HepG2 (cell line): ENCODE data around the gene SARNP. TPM values are rescaled to one million over a fixed set of nuclear protein-coding genes. Genes with fewer than 3 reads are reported as not detected.
"Not testable (repeated sequence)": the region's sequence is repeated elsewhere in the genome, so short reads cannot be mapped to it uniquely, and the experiment has no call there.

ENCODE experiments used
- ATAC-seq: fragments of 200-7000 bp; cut with Tn5 transposase; 3 replicates; pipeline ENCODE4 v1.9.1; 2020; ENCODE audit warnings: mild to moderate bottlenecking, moderate library complexity
- BruUV-seq: library from RNA; stranded (reverse); fragments of 400-500 nt; replicated peaks from 2 replicates; lab custom pipeline; 2021; lab: Mats Ljungman, UMichigan
- CTCF ChIA-PET: fragments of 300-600 bp; formaldehyde crosslinking; extraction: SDS; loops from one replicate; lab custom pipeline; 2021; ENCODE audit warnings: low total read pairs, inconsistent platforms, low intra/inter-chr PET ratio; lab: Yijun Ruan, JAX
- POLR2A ChIA-PET: fragments of 350-600 bp; sonication (Branson Sonifier 250); formaldehyde crosslinking; loops from one replicate; lab custom pipeline; 2020; ENCODE audit warnings: antibody characterized with exemption, inconsistent platforms; lab: Yijun Ruan, JAX
- DNase-seq: peaks from one replicate; pipeline ENCODE4 v3.0.0-alpha.2; 2015; ENCODE audit warnings: low spot score
- FAIRE-seq: peaks from 3 replicates; lab custom pipeline; 2011; peaks lifted over from hg19 to GRCh38; lab: Jason Lieb, UNC
- H2AFZ ChIP-seq: one replicate; pipeline ENCODE4 v1.6.1; 2011; ENCODE audit warnings: low read length, inconsistent platforms
- H3K27ac ChIP-seq: fragments of 300-600 bp; 3 replicates; pipeline ENCODE4 v1.8.0; 2011; ENCODE audit warnings: mixed run types, mild to moderate bottlenecking, mixed read lengths, low read length, inconsistent platforms; ENCODE audit not compliant: insufficient read depth; ENCODE audit errors: extremely low read length
- H3K27me3 ChIP-seq, 2 experiments: fragments of 200-600 bp in 1 of 2; 2 replicates in 1 of 2; 3 replicates in 1 of 2; pipeline versions ENCODE4 v1.6.0 to v1.8.0; 2011; ENCODE audit warnings: low read length in 2 of 2, mild to moderate bottlenecking in 2 of 2, moderate library complexity in 2 of 2, inconsistent platforms in 1 of 2; ENCODE audit not compliant: insufficient read depth in 2 of 2, control insufficient read depth in 1 of 2
- H3K36me3 ChIP-seq, 2 experiments: fragments of 200-600 bp in 1 of 2; replicated peaks in 1 of 2; 2 replicates in 1 of 2; 3 replicates in 1 of 2; pipeline versions ENCODE4 v1.5.1 to v1.8.0; 2011; ENCODE audit warnings: low read length in 2 of 2, inconsistent platforms in 1 of 2; ENCODE audit not compliant: insufficient read depth in 2 of 2, control insufficient read depth in 1 of 2
- H3K4me1 ChIP-seq: 2 replicates; pipeline ENCODE4 v1.5.1; 2012; ENCODE audit warnings: low read length, inconsistent platforms; ENCODE audit not compliant: insufficient read depth
- H3K4me2 ChIP-seq: 2 replicates; pipeline ENCODE4 v1.6.0; 2011; ENCODE audit warnings: low read depth, low read length, inconsistent platforms
- H3K4me3 ChIP-seq, 3 experiments: fragments of 200-600 bp in 1 of 3; sonication (generic), shearing (Covaris generic) in 1 of 3; replicated peaks in 1 of 3; 2 replicates each; pipeline ENCODE4 v1.5.1; 2011 to 2016; ENCODE audit warnings: low read length in 3 of 3, inconsistent platforms in 2 of 3, low read depth in 2 of 3, mild to moderate bottlenecking in 2 of 3, control low read depth in 1 of 3, mixed read lengths in 1 of 3; ENCODE audit not compliant: insufficient read depth in 1 of 3
- H3K79me2 ChIP-seq: one replicate; pipeline ENCODE4 v1.6.1; 2011; ENCODE audit warnings: low read length, inconsistent platforms; ENCODE audit not compliant: insufficient read depth
- H3K9ac ChIP-seq: 2 replicates; pipeline ENCODE4 v1.6.0; 2011; ENCODE audit warnings: mild to moderate bottlenecking, low read depth, low read length, inconsistent platforms; ENCODE audit not compliant: insufficient read depth
- H3K9me3 ChIP-seq: 2 replicates; pipeline ENCODE4 v1.5.1; 2012; ENCODE audit warnings: mild to moderate bottlenecking, low read length
- H4K20me1 ChIP-seq: 2 replicates; pipeline ENCODE4 v1.6.0; 2011; ENCODE audit warnings: inconsistent platforms, mild to moderate bottlenecking, low read length, moderate library complexity; ENCODE audit not compliant: insufficient read depth
- IRX3 ChIP-seq: sonication (generic); formaldehyde crosslinking; IDR thresholded peaks from 2 replicates; pipeline ENCODE4 v1.8.1; 2023; ENCODE audit warnings: mild to moderate bottlenecking, low read depth, missing genetic modification reagents, borderline replicate concordance
- YEATS4 ChIP-seq: sonication (generic); formaldehyde crosslinking; IDR thresholded peaks from 2 replicates; pipeline ENCODE4 v1.4.0; 2020; ENCODE audit warnings: missing genetic modification reagents, borderline replicate concordance
- ZFY ChIP-seq: sonication (generic); formaldehyde crosslinking; IDR thresholded peaks from 2 replicates; pipeline ENCODE4 v1.4.0; 2020; ENCODE audit warnings: missing genetic modification reagents
- ZNF263 ChIP-seq: sonication (generic); formaldehyde crosslinking; IDR thresholded peaks from 2 replicates; pipeline ENCODE4 v1.4.0; 2020; ENCODE audit warnings: missing genetic modification reagents
- ZNF556 ChIP-seq: sonication (generic); formaldehyde crosslinking; IDR thresholded peaks from 2 replicates; pipeline ENCODE4 v1.4.0; 2020; ENCODE audit warnings: mild to moderate bottlenecking, missing genetic modification reagents, borderline replicate concordance
- ZNF841 ChIP-seq: sonication (generic); formaldehyde crosslinking; IDR thresholded peaks from 2 replicates; pipeline ENCODE4 v1.8.1; 2023; ENCODE audit warnings: missing genetic modification reagents, borderline replicate concordance
- WGBS: methylation state at CpG from one replicate; pipeline ENCODE4 v1.1.6; 2017; ENCODE audit warnings: low lambda C conversion rate; 5-methylcytosine and 5-hydroxymethylcytosine counted together
- in situ Hi-C: cut with HindIII; loops from 2 replicates; pipeline ENCODE4 v1.10.0; 2017; ENCODE audit warnings: low pct_unique_long_range_greater_than_20kb; ENCODE audit not compliant: extremely low pct_ligation_motif_present
- intact Hi-C: fragments of 100-400 bp; cut with micrococcal nuclease; formaldehyde crosslinking; loops from one replicate; pipeline ENCODE4 v1.10.0; 2022; ENCODE audit not compliant: unreplicated experiment
- polyA plus RNA-seq, 8 experiments: library from polyadenylated mRNA; depleted of rRNA in 3 of 8; stranded (reverse) in 7 of 8; unstranded in 1 of 8; fragments of >200 nt; fragmentation: Illumina TruSeq in 4 of 8; extraction: Trizol in 4 of 8; gene quantifications; 2 replicates each; pipeline versions ENCODE4 v1.2.1 to v1.2.3, GENCODE V29; 2011 to 2016; ENCODE audit warnings: low read depth in 4 of 8, missing spikeins in 1 of 8, mixed read lengths in 1 of 8; ENCODE audit not compliant: insufficient read depth in 1 of 8
- total RNA-seq, 5 experiments: library from RNA; depleted of rRNA; stranded (reverse); fragments of >200 nt; fragmentation: Illumina TruSeq; extraction: Trizol; gene quantifications; 2 replicates each; pipeline ENCODE4 v1.2.3, GENCODE V29; 2016; ENCODE audit warnings: low read depth in 1 of 5

Gene SARNP
- total and polyA plus RNA-seq, 2 of the 13 experiments (the other 11 are each of a cell fraction or from before 2014, with no cell fraction given) = 59.0 to 95.4 TPM

GRCh38 chr12:55838361-55838760 lies 20.8 kb upstream of the SARNP start:
- in situ Hi-C loops = no loop called here

GRCh38 chr12:55834400-55834799 lies 16.9 kb upstream of the SARNP start:
- H3K9me3 ChIP-seq, H3K4me1 ChIP-seq, H3K9ac ChIP-seq, H3K27ac ChIP-seq, intact Hi-C loops, CTCF ChIA-PET, DNase-seq, FAIRE-seq, H2AFZ ChIP-seq, ATAC-seq, H3K4me3 ChIP-seq, POLR2A ChIA-PET, H4K20me1 ChIP-seq, H3K79me2 ChIP-seq, H3K27me3 ChIP-seq, H3K4me2 ChIP-seq, H3K36me3 ChIP-seq, BruUV-seq: not testable (repeated sequence)
- WGBS = 87% methylated on average over 4 of the region's 6 CpGs
- in situ Hi-C loops = loop anchor here (5.0 kb wide), 1 partner anchor 93 kb away; the partner anchor contains the start of gene PYM1

More at GRCh38 chr12:55838361-55838760, 20.8 kb upstream of the SARNP start:
- no TSS peak for BruUV-seq
- CTCF ChIA-PET = no interaction called here
- 79% methylated on average over 3 of the region's 3 CpGs for WGBS
- intact Hi-C loops = no loop called here
- Histone ChIP-seq H4K20me1 (no peaks in the 10 kb centered on the region), H2AFZ (no peak overlapping the region), H3K27ac (no peak overlapping the region), H3K4me1 (peaks cover 13% of the 10 kb centered on the region), H3K36me3 (no peaks in the 10 kb centered on the region), H3K9ac (no peak overlapping the region), H3K9me3 (no peaks in the 10 kb centered on the region), H3K4me3 (no peak overlapping the region), H3K27me3 (peaks cover 0 to 8% of the 10 kb centered on the region in 2 experiments; a peak in 3 of 5 replicates), H3K79me2 (no peaks in the 10 kb centered on the region), H3K4me2 (no peak overlapping the region)
- POLR2A ChIA-PET = no interaction called here
- DNase-seq (no peak), FAIRE-seq (no peak), ATAC-seq (no peak)
- TF ChIP-seq YEATS4 (CRISPR knock-in tag) (no peak), ZFY (no peak), ZNF841 (CRISPR knock-in tag) (no peak), IRX3 (CRISPR knock-in tag) (no peak), ZNF556 (CRISPR knock-in tag) (no peak), ZNF263 (CRISPR knock-in tag) (no peak)
